NB4 (cell line): ENCODE measurements around the gene ENOX1.

ENCODE experiments used
- MYC ChIP-seq: IDR thresholded peaks from 2 replicates; pipeline ENCODE4 v1.6.1; 2011; ENCODE audit warnings: low read depth, low read length
- POLR2A ChIP-seq: IDR thresholded peaks from 2 replicates; pipeline ENCODE4 v1.6.1; 2011; ENCODE audit warnings: mild to moderate bottlenecking; ENCODE audit not compliant: insufficient read length; ENCODE audit errors: extremely low read depth
- TF ChIP-seq, protein P1 (sequence below): IDR thresholded peaks from one replicate; pipeline ENCODE4 v1.5.1; 2012; ENCODE audit warnings: low read depth, low read length
- TF ChIP-seq, protein P2 (sequence below): IDR thresholded peaks from 2 replicates; pipeline ENCODE4 v1.6.1; 2011; ENCODE audit warnings: low read depth, low read length

DNA sequence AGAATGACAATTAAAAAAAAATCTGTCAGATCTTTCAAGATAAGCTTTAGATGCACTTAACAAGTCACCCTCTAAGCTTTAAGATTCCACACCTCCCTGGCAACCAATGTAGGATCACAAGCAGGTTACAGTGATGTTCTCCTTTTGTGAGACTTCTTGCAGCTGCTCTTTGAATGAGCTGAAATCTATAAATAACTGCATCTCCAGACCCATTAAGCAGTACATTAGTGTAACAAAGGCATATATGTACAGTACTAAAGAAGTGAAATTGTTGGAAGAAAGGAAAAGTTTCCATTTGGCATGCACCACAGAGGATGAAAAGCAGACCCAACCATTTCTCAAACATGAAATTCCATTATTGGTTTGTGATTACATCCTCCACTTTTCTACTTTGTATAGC is 364.7 kb downstream of the ENOX1 start:
- TF ChIP-seq, protein P1, sequence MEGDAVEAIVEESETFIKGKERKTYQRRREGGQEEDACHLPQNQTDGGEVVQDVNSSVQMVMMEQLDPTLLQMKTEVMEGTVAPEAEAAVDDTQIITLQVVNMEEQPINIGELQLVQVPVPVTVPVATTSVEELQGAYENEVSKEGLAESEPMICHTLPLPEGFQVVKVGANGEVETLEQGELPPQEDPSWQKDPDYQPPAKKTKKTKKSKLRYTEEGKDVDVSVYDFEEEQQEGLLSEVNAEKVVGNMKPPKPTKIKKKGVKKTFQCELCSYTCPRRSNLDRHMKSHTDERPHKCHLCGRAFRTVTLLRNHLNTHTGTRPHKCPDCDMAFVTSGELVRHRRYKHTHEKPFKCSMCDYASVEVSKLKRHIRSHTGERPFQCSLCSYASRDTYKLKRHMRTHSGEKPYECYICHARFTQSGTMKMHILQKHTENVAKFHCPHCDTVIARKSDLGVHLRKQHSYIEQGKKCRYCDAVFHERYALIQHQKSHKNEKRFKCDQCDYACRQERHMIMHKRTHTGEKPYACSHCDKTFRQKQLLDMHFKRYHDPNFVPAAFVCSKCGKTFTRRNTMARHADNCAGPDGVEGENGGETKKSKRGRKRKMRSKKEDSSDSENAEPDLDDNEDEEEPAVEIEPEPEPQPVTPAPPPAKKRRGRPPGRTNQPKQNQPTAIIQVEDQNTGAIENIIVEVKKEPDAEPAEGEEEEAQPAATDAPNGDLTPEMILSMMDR, result no peak
- TF ChIP-seq POLR2A (no peak), MYC (no peak)
- TF ChIP-seq, protein P2, sequence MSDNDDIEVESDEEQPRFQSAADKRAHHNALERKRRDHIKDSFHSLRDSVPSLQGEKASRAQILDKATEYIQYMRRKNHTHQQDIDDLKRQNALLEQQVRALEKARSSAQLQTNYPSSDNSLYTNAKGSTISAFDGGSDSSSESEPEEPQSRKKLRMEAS, result no peak
